NCI-H774 (cell line): ENCODE measurements around the gene RPS6KA2.

Source experiments
- DNase-seq: peaks from one replicate; lab custom pipeline; 2025; lab: John Stamatoyannopoulos, UW

Gene RPS6KA2

DNA sequence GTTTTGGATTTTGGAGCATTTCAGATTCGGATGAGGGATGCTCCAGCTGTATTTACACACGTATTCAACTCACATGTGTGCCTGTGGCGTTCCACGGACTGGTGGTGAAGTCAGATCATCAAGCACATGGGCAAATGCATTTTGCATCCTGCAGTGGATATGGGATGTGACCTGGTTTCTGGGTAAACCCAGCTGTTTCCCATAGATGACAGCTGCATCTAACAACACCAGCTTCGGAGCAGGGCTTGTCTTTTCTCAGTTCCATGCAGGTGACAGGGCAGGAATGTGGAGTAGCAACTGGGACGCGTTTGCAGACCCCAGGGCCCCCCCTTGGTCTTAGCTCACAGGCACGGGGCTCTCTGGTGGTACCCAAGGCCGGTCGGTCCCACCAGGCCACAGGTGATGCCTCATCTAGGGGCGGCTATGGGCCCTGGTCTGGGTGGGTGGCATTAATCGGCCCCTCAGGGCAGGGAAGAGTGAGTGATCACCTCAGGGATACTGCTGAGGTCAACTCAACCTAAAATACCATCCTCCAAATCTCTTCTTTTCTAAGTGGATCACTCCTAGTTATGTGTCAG is 123.8 kb downstream of the RPS6KA2 start:
- no peak for DNase-seq

DNA sequence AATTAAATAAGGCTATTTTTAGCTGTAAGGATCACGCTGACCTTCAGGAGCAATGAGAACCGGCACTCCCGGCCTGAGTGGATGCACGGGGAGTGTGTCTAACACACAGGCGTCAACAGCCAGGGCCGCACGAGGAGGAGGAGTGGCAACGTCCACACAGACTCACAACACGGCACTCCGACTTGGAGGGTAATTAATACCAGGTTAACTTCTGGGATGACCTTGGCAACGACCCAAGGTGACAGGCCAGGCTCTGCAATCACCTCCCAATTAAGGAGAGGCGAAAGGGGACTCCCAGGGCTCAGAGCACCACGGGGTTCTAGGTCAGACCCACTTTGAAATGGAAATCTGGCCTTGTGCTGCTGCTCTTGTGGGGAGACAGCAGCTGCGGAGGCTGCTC is 124.6 kb downstream of the RPS6KA2 start:
- no peak for DNase-seq

DNA sequence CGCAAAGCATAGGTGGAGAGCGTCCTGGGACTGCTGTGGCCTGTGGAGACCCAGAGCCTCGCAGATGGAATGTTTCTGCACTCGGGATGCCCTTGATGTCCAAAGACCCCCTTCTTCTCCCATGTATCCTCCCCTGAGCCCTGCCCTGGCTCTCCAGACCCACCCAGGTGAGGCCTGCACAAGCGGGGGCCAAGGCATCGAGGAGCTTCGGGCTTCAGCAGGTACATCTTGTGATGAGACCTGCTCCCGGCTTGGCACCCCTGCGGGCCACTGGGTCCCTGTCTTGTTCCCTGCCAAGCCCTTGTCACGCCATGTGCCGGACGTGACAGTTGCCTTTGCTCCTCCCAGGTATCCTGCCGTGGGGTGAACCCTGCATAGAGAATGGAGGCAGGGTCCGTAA is 125.8 kb downstream of the RPS6KA2 start:
- no peak for DNase-seq

DNA sequence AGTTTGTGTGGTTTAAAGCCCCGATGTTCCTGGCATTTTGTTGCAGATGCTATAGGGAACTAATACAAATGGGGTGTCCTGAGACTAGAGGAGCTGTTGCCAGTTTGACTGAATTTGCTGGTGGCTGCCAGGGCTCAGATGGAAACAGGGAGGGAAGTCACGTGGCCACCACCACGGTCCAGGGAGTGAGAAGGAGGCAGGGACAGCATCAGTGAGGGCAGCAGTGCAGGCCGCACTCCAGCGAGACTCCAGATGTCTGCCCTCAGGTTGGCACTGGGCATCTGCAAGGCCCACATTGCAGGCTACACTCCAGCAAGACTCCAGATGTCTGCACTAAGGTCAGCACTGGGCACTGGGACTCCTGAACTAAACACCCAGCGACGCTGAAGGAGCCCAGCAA is 126.8 kb downstream of the RPS6KA2 start:
- DNase-seq: no peak

DNA sequence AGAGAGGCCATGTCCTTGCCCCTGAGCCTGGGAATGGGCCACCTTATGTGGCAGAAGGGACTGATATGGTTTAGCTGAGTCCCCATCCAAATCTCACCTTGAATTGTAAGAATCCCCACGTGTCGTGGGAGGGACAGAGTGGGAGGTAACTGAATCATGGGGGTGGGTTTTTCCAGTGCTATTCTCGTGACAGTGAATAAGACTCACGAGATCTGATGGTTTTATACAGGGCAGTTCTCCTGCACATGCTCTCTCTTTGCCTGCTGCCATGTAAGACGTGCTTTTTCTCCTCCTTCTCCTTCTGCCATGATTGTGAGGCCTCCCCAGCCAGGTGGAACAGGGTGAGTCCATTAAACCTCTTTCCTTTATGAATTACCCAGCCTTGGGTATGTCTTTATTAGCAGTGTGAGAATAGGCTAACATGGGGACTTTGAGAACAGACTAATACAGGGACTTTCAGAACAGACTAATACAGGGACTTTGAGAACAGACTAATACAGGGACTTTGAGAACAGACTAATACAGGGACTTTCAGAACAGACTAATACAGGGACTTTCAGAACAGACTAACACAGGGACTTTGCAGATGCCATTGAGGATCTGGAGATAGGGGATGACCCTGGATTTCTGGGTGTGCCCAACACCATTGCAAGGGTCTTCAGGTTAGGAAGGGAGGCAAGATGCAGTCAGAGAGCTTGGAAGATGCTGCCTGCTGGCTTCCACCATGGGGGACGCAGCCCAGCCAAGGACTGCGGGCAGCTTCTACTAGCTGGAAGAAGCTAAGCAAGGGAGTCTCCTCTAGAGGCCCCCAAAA is 127.5 kb downstream of the RPS6KA2 start:
- DNase-seq: no peak

DNA sequence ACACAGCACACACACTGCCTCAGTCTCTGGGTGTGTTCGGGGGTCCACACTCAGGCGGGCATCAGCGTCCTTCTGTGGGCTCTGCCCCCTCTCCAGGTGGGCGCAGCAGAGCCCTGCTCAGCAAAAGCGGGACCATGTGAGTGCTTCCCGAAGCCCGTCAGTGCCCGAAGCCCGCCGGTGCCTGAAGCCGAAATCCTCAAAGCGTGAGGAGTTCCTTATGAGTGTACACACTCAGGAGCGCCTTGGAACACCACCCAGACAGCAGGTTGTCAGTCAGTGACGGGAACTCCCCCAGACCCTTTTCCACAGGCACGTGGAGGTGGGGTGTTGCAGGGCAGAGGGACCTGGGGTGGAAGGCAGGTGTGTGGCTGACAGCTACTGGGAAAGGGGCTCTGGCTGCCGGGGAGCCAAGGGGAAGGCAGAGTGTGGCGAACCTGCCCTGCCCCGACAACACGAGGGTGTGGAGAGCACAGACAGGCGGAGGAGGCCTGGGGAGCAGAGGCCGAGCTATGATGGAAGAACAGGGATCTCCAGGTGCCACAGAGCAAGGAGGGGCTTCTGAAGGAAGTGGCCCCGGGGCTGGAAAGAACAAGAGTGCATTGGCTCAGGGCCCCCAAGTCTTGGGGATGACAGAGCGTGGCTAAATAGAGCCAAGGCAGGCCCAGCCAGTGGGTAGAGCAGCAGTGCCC is 128.2 kb downstream of the RPS6KA2 start:
- no peak for DNase-seq

DNA sequence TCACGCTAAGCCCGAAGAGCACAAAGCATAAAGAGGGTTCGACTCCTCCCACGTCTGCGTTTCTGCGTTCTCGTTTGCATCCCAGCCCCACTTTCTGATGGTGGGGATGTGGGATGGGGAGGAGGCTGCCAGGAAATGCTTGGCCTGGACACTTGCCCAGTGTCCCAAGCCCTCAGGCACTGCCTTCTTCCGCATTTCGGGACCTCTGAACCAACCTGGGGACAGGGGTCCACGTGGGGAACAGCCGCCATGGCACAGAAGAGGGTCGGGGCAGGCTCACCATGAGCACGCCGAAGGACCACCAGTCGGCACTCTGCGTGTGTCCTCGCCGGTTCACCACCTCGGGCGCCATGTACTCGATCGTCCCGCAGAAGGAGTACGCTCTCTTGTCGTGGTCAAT is 128.8 kb downstream of the RPS6KA2 start:
- no peak for DNase-seq

DNA sequence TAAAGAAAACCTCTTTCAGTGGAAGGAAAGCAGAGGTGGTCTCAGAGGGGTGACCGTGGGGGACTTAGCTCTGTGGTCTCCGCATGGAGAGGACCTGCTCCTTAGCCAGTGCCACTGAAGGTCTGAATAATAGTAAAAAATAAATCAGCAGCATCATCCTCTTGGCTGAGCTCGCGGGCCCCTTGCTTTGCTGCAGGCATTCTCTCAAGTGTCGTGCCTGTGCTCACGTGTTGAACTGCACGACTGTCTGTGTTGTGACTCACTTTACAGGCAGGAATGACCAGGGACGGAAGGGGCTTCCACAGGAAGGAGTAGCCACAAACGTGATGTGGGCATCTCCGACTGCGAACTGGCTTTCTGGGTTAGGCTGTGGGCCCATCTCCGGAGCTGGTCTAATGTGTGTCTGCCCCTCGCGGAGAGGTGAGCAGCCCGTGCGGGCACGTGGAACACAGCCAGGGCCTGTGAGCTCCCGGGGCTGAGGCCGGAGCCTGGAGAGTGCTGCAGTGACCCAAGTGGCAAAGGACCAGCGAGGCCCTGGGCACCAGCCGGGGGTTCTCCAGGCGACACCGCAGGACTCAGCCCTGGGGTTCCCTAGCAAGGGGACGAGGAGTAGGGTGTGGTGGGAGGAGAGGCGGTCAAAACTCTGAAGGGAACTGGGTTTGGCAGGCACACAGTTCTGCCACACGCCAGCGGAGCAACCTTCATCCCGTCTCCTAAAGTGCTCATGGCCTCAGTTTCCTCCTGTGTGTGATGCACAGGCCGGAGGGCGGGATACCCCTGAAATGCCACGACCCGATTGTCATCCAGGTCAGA is 129.8 kb downstream of the RPS6KA2 start:
- DNase-seq: no peak

DNA sequence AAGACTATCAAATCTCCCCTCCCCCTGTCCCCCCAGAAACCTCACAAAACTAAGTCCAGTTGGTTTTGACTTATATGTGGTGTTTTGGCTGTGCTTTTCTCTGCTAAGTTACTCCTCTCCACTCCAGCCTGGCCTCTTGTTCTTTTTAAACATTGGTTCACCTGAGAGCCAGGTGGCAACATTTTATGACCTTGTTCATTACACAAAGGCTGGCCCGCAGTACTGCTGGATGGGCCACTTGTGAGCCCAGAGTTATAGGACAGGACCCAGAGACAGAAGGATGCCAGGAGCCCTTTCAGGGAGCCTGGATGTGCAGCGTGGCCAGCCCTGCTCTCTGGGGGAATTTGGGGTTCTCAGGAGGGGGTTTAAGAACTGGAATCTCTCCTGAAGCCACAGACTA is 130.6 kb downstream of the RPS6KA2 start:
- DNase-seq: peak; percentile 54

DNA sequence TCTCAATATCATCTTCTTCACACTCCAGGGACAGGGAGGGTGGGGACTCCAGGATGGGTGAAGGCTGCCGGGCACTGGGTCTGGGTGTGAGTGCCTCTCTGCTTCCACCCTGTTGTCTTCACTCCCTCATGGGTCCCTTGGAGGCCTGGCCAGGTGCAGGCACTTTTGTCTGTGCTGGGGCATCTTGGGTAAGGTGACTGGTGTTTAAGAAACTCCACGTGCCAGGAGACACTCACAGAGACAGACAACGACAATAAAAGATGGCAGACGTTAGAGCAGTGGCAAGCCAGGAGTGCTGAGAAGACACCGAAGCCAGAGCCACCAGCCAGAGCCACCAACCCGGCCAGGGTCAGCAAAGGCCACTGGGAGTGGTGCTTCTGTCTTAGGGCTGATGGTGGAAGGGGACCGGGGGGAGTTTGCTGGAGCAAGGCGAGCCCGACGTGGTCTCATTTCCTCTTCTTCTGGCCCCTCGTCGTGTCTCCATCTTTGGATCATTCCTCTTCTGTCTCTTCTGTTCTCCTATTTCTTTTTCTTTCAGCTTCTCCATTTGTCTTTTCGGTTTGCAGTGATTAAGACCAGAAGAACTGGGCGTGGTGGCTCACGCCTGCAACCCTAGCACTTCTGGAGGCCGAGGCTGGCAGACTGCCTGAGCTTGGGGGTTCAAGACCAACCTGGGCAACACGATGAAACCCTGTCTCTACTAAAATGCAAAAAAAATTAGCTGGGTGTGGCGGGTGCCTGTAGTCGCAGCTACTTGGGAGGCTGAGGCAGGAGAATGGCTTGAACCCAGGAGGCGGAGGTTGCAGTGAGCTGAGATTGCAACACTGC is 131.3 kb downstream of the RPS6KA2 start:
- no peak for DNase-seq

DNA sequence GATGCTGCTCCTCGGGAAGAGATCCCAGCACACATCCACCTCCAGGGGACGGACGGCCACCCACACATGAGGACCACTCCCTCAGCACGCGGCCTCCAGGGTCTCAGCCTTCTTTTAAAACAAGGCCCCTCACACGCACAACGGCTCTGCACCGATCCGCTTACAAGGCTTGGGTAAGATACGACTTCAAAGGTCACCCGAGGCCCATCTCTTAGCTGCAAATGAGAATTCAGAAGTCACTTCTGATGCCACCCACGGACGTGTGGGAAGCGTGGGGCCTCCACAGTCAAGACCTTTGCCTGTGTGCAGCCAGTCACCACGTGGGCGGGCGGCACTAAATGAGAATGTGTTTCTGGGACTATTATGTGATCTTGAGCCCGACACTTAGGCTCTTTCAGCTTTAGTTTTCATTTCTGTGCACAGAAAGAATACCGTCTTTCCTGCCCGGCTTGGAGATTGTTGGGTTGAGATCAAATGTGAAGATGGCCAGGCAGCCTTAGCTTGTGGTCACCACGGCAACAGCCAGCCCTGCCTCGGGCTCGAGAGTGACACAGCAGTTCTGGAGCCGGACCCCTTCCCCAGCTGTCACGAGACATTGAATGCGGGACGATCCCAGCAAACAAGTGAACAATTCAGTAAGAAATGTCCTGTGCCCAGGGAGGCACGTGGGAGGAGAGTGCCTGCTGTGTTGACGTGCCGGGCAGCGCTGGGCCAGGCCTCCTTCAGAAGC is 132.1 kb downstream of the RPS6KA2 start:
- no peak for DNase-seq

DNA sequence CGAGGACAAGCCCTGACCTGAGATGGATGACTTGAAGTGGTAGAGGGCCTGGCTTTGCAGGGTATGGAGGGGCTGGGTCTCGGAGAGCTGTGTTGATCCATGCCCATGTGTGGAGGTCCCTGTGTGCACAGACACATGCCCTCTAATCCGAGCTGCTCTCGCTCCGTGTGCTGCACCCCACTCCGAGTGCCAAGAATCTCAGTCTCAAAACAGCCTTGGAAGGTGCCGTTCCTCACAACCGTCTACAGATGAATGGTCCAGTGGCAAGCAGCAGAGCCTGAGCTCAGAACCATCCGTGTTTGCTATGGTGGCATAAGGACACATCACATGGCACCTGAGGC is 133.0 kb downstream of the RPS6KA2 start:
- DNase-seq: no peak

DNA sequence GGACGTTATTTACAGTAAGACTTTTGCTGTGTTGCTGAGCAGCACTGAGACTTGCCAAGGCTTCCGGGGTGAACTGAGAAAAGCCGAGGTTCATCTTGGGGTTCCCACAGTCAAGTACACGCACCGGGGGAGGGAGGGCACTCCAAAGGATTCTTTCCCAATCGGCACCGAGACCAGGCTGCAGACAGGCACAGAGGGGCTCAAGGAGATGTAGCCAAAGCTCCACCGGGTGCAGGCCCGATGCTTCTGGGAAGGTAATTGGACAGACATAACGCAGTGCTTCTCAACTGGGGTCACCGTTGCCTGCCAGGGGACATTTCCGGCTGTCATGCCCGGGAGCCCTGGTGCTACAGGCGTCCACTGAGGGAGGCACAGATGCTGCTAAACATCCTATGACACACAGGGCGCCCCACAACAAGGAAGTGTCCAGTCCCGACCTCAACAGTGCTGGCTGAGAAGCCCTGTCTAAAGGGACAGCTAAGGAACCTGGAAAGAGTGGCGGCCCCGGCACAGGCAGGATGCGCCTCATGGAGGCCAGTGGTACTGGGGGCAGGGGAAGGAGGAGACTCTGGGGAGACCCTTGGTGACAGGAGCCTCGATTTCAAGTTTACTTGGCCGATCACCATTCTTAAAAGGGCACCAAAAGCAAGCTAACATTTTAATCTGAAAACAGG is 133.5 kb downstream of the RPS6KA2 start:
- DNase-seq: no peak

DNA sequence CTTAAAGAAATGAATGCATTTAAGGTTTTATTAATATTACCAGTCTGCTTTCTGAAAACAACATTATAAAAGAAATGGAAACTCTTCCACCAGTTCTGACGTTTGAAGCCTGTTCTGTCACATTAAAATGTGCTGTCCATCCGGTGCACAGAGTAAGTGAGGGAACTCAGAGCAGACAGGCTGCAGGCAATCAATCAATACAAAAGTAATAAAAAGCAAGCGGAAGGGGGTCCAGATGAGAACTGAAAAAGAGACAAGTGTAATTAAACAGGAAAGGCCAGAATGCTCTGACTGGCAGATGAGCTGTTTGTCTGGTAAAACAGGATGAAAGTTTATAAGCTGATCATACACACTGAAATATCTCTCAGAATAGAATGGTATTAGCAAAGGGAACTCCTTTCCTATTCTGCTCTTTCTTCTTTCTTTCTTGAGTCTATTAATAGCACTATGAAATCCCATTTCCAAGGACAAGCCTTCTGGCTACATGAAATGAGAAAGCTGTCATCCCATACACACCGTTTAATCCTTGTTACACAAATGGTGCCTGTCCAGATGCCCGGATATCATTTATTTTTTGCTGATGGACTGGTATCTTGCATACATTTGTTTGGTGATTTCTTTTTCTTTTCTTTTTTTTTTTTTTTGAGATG is 134.8 kb downstream of the RPS6KA2 start:
- no peak for DNase-seq

DNA sequence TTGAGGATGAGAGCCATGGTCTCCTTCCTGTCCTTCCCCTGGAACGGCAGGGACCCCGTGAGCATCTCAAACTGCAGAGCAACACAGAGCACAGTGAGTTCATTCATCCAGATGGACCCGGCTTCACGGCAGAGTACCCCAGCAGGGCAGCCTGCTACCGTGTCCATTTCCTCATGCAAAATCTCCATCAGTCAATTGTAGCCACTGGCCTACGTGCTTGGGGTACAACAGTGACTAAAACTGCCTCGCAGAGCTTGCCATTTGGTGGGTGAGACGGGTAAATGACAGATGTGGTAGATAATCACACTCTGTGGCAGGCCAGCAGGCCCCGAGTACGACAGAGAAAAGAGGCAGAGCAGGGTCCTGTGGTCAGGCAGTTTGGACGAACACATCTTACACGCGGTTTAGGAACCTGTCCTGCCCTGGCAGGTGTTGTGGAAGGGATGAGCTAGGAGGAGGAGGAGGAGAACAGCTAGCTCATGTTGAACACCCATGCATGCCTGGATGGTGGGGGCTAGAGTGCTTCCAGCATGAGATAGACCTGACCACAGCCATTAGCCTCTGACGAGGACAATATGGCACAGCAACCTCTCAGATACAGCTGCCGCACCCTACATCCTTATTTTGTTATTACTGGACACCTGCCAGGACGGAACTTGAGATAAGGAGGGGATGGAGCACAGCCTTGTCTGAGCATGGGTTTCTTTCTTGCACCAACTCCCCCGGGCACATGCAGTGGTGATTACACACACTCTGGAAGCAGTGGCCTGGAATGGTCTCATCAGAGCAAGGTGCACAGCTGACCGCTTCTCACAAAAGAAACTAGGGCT is 136.2 kb downstream of the RPS6KA2 start:
- DNase-seq: no peak

DNA sequence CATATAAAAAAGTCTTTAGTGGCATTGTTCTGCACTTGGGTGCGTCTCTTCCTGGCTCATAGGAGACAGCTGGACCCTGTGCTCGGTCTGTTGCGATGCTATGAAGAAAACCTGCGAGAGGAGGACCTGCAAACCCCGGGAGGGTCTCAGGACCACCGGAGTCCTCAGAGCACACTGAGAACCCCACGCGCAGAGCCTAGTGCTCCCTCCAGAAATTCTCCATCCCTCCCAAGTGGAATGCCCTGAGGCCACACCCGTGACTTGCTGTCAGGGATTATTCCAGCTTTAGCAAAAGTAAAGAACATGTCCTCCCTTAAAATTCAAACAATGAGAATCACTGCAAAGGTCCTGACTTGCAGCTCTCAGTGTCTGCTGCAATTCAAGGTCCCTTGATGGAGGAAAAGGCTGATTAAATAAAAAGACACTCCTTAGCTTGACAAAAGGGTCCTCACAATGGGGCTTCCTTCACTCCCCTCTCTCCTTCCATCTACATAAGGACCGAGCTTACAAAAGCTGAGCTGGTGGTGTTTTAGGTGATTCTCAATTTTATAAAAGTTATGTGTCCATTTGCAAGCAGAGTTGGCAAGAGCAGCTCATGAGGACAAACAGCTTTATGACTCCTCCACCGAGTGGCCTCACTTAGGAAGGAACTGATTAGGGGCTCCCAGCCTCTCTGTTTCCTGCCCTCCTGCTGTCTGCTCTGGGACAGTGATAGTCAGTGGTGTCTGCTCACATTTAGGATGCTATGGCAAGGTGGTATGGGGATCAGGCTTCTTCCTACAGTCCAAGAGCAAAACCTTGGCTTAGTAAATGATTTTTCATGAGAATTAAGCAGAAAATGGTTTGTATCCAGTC is 137.5 kb downstream of the RPS6KA2 start:
- no peak for DNase-seq

DNA sequence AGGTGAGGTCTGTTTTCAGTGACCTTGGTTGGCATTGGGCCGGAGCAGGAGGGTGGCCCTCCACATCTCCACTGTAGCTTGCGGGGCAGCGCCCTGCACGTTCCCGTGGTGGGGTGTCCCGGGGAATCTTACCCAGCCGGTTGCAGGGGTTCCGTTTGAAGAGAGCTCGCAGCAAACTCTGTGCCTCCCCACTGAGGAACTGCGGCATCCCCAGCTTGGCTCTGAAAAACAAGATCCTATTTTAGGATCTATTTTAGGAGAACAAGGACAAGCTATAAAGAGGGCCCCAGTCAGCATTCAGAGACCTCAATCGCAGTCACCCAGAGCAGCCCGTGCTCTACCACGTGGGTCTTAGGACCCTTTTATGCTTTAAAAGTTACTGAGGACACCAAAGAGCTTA is 138.3 kb downstream of the RPS6KA2 start:
- DNase-seq: no peak

DNA sequence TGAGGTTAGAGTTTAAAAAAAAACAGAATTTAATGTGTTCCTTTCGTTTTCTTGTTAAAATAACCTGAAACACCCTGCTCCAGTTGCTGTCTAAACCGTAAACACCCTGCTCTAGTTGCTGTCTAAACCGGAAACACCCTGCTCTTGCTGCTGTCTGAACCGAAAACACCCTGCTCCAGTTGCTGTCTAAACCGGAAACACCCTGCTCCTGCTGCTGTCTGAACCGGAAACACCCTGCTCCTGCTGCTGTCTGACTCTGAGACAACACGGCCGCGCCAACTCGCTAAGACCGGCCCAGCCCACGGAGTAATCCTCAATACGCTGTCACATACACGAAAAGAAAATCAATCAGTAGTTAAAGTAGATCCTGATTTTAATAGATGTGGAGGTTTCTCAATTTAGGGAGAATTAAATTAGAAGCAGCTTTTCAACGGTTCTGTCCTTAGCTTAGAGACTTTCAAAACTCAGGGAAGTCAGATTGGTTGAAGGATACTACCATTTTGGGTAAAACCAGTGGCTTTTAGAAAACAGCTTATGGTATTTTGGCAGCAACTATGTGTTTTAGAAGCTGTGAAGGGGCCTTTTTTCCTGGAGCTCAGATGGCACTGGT is 138.9 kb downstream of the RPS6KA2 start:
- DNase-seq: no peak
